Measurements from ENCODE around the gene CNTNAP2.
"Not testable (repeated sequence)": the region's sequence is repeated elsewhere in the genome, so short reads cannot be mapped to it uniquely, and the experiment has no call there.

The CNTNAP2 gene

DNA sequence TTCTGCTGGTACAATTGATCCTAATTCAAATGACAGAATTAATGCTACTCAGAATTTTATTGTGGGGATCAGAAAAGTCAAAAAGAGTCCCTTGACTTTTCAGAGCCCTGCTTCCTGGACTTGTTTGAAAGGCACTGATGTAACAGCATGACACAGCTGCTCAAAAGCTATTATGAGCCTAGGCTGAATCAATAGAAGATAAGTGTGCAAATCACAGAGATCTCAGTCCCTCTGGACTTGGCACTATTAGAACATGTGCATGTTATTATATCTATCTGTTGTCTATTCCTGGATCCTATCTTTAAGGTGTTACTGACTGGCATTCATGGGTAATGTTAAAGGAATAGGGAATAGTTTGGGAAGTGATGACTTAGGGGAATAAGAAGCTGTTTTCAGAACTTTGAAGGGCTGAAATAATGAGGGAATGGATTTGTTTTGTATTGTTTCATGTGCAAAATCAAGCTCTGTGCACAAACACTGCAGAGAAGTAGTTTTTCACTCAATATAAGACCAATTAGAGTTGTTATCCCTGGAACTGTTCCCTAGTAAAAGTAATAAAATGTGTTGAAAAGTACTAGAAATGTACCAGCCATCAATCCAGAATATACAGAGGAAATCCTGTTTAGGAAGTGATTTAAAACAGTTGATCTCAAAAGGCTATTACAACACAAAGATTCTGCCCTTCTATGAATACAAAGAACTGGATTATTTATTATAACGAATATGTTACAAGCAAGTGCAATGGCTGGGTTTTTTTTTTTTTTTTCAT lies 1659.1 kb downstream of the CNTNAP2 start:
- Histone ChIP-seq H3K9me3 (ENCODE audit: control insufficient read depth in 2 of 2, low read length in 2 of 2) (no peaks in the 10 kb centered on the region), H3K27me3 (ENCODE audit: control insufficient read depth in 2 of 2, insufficient read depth in 2 of 2, low read length in 2 of 2) (no peaks in the 10 kb centered on the region), H3K27ac (ENCODE audit: low read depth in 2 of 2, low read length in 2 of 2) (no peak overlapping the region), H3K9ac (ENCODE audit: low read depth in 1 of 2, low read length in 2 of 2) (no peak overlapping the region), H3K36me3 (ENCODE audit: control insufficient read depth in 2 of 2, insufficient read depth in 2 of 2, low read length in 2 of 2) (no peaks in the 10 kb centered on the region), H3K4me3 (ENCODE audit: low read length in 2 of 2) (no peak overlapping the region), H3K4me1 (ENCODE audit: control insufficient read depth in 2 of 2, insufficient read depth in 2 of 2, low read length in 2 of 2) (no peaks in the 10 kb centered on the region)

DNA sequence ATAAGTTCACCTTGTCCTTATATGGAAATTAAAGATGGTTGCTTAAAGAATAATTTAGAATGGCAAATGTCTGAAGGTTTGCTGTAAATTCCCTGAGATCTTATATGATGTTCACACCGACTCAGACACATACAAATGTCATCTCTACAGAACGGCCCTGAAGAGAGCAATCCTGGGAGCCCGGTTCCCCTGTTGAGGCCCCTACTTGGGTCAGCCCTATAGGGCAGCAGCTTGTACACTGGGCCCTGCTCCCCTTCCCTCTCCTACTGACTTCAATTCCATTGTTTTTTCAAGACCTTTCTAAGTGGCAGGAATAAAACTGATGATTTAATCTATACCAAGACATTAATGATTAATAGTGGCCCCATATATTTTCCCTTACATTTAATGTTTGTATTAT lies 1660.7 kb downstream of the CNTNAP2 start:
- Histone ChIP-seq H3K36me3 (ENCODE audit: control insufficient read depth in 2 of 2, insufficient read depth in 2 of 2, low read length in 2 of 2) (no peaks in the 10 kb centered on the region), H3K4me3 (ENCODE audit: low read length in 2 of 2) (no peak overlapping the region), H3K9me3 (ENCODE audit: control insufficient read depth in 2 of 2, low read length in 2 of 2) (no peaks in the 10 kb centered on the region), H3K27me3 (ENCODE audit: control insufficient read depth in 2 of 2, insufficient read depth in 2 of 2, low read length in 2 of 2) (no peaks in the 10 kb centered on the region), H3K9ac (ENCODE audit: low read depth in 1 of 2, low read length in 2 of 2) (no peak overlapping the region), H3K27ac (ENCODE audit: low read depth in 2 of 2, low read length in 2 of 2) (no peak overlapping the region), H3K4me1 (ENCODE audit: control insufficient read depth in 2 of 2, insufficient read depth in 2 of 2, low read length in 2 of 2) (no peaks in the 10 kb centered on the region)

DNA sequence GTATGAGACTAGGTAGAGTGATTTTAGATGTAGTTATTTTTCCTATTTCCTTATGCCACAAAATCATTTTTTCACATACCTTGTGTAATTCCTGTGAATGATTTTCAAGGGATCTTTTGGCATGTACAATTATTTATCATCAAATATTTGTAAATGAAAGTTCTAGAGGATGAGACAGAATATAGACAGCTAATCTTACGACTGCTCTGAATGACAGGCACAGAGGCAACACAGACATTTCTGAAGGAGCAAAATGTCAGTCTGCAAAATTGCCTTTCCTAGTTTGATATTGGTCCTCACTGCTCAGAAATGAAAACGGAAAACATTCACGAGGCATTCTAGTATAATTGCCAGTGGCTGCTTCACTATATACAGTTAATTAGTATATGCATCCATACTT lies 1663.3 kb downstream of the CNTNAP2 start:
- Histone ChIP-seq H3K27me3 (ENCODE audit: control insufficient read depth in 2 of 2, insufficient read depth in 2 of 2, low read length in 2 of 2) (no peaks in the 10 kb centered on the region), H3K4me3 (ENCODE audit: low read length in 2 of 2) (no peak overlapping the region), H3K36me3 (ENCODE audit: control insufficient read depth in 2 of 2, insufficient read depth in 2 of 2, low read length in 2 of 2) (no peaks in the 10 kb centered on the region), H3K9me3 (ENCODE audit: control insufficient read depth in 2 of 2, low read length in 2 of 2) (no peaks in the 10 kb centered on the region), H3K4me1 (ENCODE audit: control insufficient read depth in 2 of 2, insufficient read depth in 2 of 2, low read length in 2 of 2) (no peaks in the 10 kb centered on the region), H3K27ac (ENCODE audit: low read depth in 2 of 2, low read length in 2 of 2) (no peak overlapping the region), H3K9ac (ENCODE audit: low read depth in 1 of 2, low read length in 2 of 2) (no peak overlapping the region)

DNA sequence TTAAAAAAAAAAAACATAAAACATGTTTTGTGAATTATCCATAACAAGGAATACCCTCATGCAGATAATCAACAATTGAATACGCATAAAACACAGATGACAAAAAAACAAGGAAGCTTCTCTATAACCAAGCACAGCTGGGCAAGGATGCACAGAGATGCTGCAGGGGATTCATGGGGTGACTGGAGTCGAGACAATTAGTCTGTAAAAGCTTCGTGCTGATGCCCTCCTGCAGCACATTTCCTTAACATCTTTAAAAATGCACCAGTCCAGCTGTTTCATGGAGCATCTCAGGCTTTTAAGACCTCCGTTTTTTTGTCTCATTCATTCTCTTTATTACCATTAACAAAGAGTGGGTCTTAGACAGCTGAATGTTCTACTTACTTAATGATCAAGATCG lies 1680.0 kb downstream of the CNTNAP2 start:
- Histone ChIP-seq H3K36me3 (ENCODE audit: control insufficient read depth in 2 of 2, insufficient read depth in 2 of 2, low read length in 2 of 2) (no peaks in the 10 kb centered on the region), H3K4me1 (ENCODE audit: control insufficient read depth in 2 of 2, insufficient read depth in 2 of 2, low read length in 2 of 2) (no peaks in the 10 kb centered on the region), H3K4me3 (ENCODE audit: low read length in 2 of 2) (no peak overlapping the region), H3K27ac (ENCODE audit: low read depth in 2 of 2, low read length in 2 of 2) (no peak overlapping the region), H3K9me3 (ENCODE audit: control insufficient read depth in 2 of 2, low read length in 2 of 2) (no peaks in the 10 kb centered on the region), H3K27me3 (ENCODE audit: control insufficient read depth in 2 of 2, insufficient read depth in 2 of 2, low read length in 2 of 2) (no peaks in the 10 kb centered on the region), H3K9ac (ENCODE audit: low read depth in 1 of 2, low read length in 2 of 2) (no peak overlapping the region)

DNA sequence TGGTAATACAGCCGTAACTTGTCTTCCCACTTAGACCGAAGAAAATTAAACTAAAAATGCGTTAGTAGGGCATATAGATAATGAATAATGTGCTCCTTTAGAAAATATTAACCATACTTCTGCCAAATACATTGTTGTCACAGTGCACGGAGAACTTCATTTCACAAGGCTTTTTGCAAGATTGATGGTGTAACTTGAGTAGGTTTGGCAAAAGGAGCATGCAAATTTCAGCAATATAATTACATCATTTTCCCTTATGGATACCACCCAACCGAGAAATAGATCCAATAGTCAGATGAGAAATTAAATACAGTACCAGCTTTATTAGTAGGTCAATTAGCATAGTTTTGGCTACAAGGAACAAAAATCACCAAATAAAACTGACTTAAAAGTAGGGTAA lies 1681.4 kb downstream of the CNTNAP2 start:
- H3K36me3 ChIP-seq (ENCODE audit: control insufficient read depth in 2 of 2, insufficient read depth in 2 of 2, low read length in 2 of 2), result no peaks in the 10 kb centered on the region
- H3K4me1 ChIP-seq (ENCODE audit: control insufficient read depth in 2 of 2, insufficient read depth in 2 of 2, low read length in 2 of 2), result no peaks in the 10 kb centered on the region
- no peak overlapping the region for H3K27ac ChIP-seq (ENCODE audit: low read depth in 2 of 2, low read length in 2 of 2)
- H3K9me3 ChIP-seq (ENCODE audit: control insufficient read depth in 2 of 2, low read length in 2 of 2), result no peaks in the 10 kb centered on the region
- no peaks in the 10 kb centered on the region for H3K27me3 ChIP-seq (ENCODE audit: control insufficient read depth in 2 of 2, insufficient read depth in 2 of 2, low read length in 2 of 2)
- no peak overlapping the region for H3K4me3 ChIP-seq (ENCODE audit: low read length in 2 of 2)
- H3K9ac ChIP-seq (ENCODE audit: low read depth in 1 of 2, low read length in 2 of 2), result no peak overlapping the region

DNA sequence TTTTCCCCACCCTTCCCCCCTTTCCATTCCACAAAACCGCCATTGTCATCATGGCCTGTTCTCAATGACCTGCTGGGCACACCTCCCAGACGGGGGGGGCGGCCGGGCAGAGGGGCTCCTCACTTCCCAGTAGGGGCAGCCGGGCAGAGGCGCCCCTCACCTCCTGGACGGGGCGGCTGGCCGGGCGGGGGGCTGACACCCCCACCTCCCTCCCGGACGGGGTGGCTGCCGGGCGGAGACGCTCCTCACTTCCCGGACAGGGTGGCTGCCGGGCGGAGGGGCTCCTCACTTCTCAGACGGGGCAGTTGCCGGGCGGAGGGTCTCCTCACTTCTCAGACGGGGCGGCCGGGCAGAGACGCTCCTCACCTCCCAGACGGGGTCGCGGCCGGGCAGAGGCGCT lies 1685.2 kb downstream of the CNTNAP2 start:
- H3K27me3 ChIP-seq (ENCODE audit: control insufficient read depth in 2 of 2, insufficient read depth in 2 of 2, low read length in 2 of 2); H3K9me3 ChIP-seq (ENCODE audit: control insufficient read depth in 2 of 2, low read length in 2 of 2); H3K27ac ChIP-seq (ENCODE audit: low read depth in 2 of 2, low read length in 2 of 2); H3K4me1 ChIP-seq (ENCODE audit: control insufficient read depth in 2 of 2, insufficient read depth in 2 of 2, low read length in 2 of 2); H3K9ac ChIP-seq (ENCODE audit: low read depth in 1 of 2, low read length in 2 of 2); H3K4me3 ChIP-seq (ENCODE audit: low read length in 2 of 2); H3K36me3 ChIP-seq (ENCODE audit: control insufficient read depth in 2 of 2, insufficient read depth in 2 of 2, low read length in 2 of 2): not testable (repeated sequence)

DNA sequence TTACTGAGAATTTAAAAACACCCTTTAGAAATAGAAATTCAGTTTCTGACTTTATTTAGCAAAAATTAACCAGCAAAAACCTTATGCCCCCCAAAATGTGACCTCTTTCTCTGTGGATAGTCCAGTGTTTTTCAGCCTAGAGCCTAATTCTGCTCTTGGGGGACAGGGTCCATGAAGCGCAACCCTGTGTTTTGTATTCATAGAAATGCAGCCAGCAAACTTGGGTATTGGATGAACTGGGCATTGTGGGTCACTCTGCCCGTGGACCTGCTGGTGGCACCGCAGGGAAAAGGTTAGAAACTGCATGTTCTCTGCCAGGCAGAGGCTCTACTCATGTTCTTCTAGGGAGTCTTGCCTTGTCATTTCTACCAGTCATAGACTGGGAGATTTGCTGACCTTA lies 1686.5 kb downstream of the CNTNAP2 start:
- Histone ChIP-seq H3K27me3 (ENCODE audit: control insufficient read depth in 2 of 2, insufficient read depth in 2 of 2, low read length in 2 of 2) (no peaks in the 10 kb centered on the region), H3K9ac (ENCODE audit: low read depth in 1 of 2, low read length in 2 of 2) (no peak overlapping the region), H3K4me1 (ENCODE audit: control insufficient read depth in 2 of 2, insufficient read depth in 2 of 2, low read length in 2 of 2) (no peaks in the 10 kb centered on the region), H3K9me3 (ENCODE audit: control insufficient read depth in 2 of 2, low read length in 2 of 2) (no peaks in the 10 kb centered on the region), H3K4me3 (ENCODE audit: low read length in 2 of 2) (no peak overlapping the region), H3K27ac (ENCODE audit: low read depth in 2 of 2, low read length in 2 of 2) (no peak overlapping the region), H3K36me3 (ENCODE audit: control insufficient read depth in 2 of 2, insufficient read depth in 2 of 2, low read length in 2 of 2) (no peaks in the 10 kb centered on the region)

DNA sequence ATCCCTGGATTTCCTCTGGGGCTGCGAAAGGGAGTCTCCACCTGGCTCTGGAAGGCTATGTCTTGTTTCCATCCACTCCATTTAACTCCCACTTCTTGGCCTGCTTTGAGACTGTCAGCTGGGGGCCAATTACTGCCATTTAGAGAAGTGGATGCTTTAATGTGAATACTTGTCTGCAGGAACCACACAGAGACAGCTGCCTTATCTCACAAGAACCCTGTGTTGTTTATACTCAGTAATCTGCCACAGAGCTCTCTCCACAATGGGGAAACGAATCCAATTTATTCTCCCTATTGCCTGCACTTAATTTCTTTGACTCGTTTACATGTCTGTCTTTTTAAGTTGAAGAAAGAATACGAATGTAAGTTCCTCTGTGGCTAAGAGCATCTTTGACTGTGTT lies 1687.0 kb downstream of the CNTNAP2 start:
- no peak overlapping the region for H3K27ac ChIP-seq (ENCODE audit: low read depth in 2 of 2, low read length in 2 of 2)
- H3K9ac ChIP-seq (ENCODE audit: low read depth in 1 of 2, low read length in 2 of 2), result no peak overlapping the region
- no peaks in the 10 kb centered on the region for H3K9me3 ChIP-seq (ENCODE audit: control insufficient read depth in 2 of 2, low read length in 2 of 2)
- no peaks in the 10 kb centered on the region for H3K27me3 ChIP-seq (ENCODE audit: control insufficient read depth in 2 of 2, insufficient read depth in 2 of 2, low read length in 2 of 2)
- no peaks in the 10 kb centered on the region for H3K36me3 ChIP-seq (ENCODE audit: control insufficient read depth in 2 of 2, insufficient read depth in 2 of 2, low read length in 2 of 2)
- H3K4me3 ChIP-seq (ENCODE audit: low read length in 2 of 2), result no peak overlapping the region
- no peaks in the 10 kb centered on the region for H3K4me1 ChIP-seq (ENCODE audit: control insufficient read depth in 2 of 2, insufficient read depth in 2 of 2, low read length in 2 of 2)

DNA sequence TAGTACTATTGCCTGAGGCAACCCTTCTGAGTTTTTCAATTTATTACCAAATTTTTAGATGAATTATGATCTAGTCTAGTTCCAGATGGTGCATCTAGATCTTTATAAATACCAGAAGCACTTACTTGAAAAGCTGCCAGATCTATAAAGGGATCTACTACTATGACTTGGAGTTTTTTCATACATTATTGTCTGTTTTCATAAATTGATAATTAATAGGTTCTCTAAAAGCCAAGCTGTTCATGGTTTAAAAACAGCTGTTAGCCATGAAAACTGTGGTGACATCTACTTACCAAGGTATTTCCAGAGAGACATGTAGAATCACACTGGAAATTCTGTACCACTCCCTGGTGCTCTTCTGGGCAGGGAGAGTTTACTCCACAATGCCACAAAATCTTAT lies 1687.4 kb downstream of the CNTNAP2 start:
- H3K27me3 ChIP-seq (ENCODE audit: control insufficient read depth in 2 of 2, insufficient read depth in 2 of 2, low read length in 2 of 2), result no peaks in the 10 kb centered on the region
- no peaks in the 10 kb centered on the region for H3K36me3 ChIP-seq (ENCODE audit: control insufficient read depth in 2 of 2, insufficient read depth in 2 of 2, low read length in 2 of 2)
- H3K9me3 ChIP-seq (ENCODE audit: control insufficient read depth in 2 of 2, low read length in 2 of 2), result no peaks in the 10 kb centered on the region
- no peak overlapping the region for H3K27ac ChIP-seq (ENCODE audit: low read depth in 2 of 2, low read length in 2 of 2)
- H3K4me1 ChIP-seq (ENCODE audit: control insufficient read depth in 2 of 2, insufficient read depth in 2 of 2, low read length in 2 of 2), result no peaks in the 10 kb centered on the region
- no peak overlapping the region for H3K9ac ChIP-seq (ENCODE audit: low read depth in 1 of 2, low read length in 2 of 2)
- H3K4me3 ChIP-seq (ENCODE audit: low read length in 2 of 2), result no peak overlapping the region

DNA sequence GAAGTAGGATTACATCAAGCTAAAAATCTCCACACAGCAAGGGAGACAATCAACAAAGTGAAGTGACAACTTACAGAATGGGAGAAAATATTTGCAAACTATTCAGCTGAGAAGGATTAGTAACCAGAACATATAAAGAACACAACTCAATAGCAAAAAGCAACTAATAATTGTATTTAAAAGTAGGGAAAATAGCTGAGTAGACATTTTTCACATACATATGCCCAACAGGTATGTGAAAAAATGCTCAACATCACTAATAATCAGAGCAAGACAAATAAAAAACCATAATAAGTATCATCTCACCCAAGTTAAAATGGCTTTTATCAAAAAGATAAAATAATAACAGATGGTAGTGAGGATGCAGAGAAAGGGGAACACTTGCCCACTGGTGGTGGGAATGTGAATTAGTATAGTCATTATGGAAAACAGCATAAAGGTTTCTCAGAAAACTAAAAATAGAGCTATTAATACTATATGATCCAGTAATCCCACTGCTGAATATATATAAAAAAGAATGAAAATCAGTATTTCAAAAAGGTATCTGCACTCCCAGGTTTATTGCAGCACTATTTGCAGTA lies 1689.5 kb downstream of the CNTNAP2 start:
- Histone ChIP-seq H3K4me3 (ENCODE audit: low read length in 2 of 2) (no peak overlapping the region), H3K36me3 (ENCODE audit: control insufficient read depth in 2 of 2, insufficient read depth in 2 of 2, low read length in 2 of 2) (no peaks in the 10 kb centered on the region), H3K9me3 (ENCODE audit: control insufficient read depth in 2 of 2, low read length in 2 of 2) (no peaks in the 10 kb centered on the region), H3K9ac (ENCODE audit: low read depth in 1 of 2, low read length in 2 of 2) (no peak overlapping the region), H3K4me1 (ENCODE audit: control insufficient read depth in 2 of 2, insufficient read depth in 2 of 2, low read length in 2 of 2) (no peaks in the 10 kb centered on the region), H3K27me3 (ENCODE audit: control insufficient read depth in 2 of 2, insufficient read depth in 2 of 2, low read length in 2 of 2) (no peaks in the 10 kb centered on the region), H3K27ac (ENCODE audit: low read depth in 2 of 2, low read length in 2 of 2) (no peak overlapping the region)
